ENCODE results near the gene PAIP2.

DNA sequence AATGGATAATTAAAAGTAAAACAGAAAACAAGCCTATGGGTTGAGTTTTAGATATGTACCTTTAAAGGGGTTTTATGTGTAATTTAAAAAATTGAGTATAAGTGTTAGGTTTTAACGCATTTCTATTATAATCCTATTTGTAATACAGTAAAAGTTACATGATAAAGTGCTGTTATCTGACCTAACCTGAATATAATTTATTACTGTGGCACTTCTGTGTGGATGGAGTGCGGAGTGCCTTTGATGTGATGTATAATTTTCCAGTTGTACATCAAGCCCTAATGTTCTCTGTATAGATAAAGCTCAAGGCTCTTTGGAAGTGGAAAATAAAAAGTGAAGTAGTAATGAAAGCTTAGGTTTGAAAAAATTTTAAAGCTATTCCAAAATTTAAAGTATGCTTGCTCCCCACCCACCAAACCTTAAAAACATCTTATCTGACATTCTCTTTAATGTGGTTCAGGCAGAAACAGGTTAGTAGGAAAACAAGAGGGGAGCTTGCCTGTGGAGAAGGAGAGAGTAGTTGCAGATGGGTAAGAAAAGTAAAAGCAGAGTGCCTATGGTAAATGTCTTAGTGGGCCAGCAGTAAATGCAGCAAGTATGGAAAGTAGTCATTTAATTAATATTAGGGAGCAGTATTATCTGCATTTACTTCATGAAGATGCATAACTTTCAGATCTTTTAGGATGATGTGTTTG is 44.1 kb upstream of the PAIP2 start:
- no peak for TF ChIP-seq POLR2A (IDR thresholded peaks at IDR 0.05)
- no peak for TF ChIP-seq POLR2AphosphoS5 (IDR thresholded peaks at IDR 0.05)
- TF ChIP-seq, protein P1, sequence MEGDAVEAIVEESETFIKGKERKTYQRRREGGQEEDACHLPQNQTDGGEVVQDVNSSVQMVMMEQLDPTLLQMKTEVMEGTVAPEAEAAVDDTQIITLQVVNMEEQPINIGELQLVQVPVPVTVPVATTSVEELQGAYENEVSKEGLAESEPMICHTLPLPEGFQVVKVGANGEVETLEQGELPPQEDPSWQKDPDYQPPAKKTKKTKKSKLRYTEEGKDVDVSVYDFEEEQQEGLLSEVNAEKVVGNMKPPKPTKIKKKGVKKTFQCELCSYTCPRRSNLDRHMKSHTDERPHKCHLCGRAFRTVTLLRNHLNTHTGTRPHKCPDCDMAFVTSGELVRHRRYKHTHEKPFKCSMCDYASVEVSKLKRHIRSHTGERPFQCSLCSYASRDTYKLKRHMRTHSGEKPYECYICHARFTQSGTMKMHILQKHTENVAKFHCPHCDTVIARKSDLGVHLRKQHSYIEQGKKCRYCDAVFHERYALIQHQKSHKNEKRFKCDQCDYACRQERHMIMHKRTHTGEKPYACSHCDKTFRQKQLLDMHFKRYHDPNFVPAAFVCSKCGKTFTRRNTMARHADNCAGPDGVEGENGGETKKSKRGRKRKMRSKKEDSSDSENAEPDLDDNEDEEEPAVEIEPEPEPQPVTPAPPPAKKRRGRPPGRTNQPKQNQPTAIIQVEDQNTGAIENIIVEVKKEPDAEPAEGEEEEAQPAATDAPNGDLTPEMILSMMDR (IDR thresholded peaks at IDR 0.05): no peak
